Ishikawa (cell line): Measurements from ENCODE around the gene IFNG.

Experiments
- CEBPB ChIP-seq: IDR thresholded peaks from 2 replicates; pipeline ENCODE4 v1.6.1; 2012
- CREB1 ChIP-seq: IDR thresholded peaks from 2 replicates; pipeline ENCODE4 v1.6.1; 2012; ENCODE audit warnings: low read depth
- EGR1 ChIP-seq: IDR thresholded peaks from 2 replicates; pipeline ENCODE4 v1.6.1; 2012
- EP300 ChIP-seq: IDR thresholded peaks from 2 replicates; pipeline ENCODE4 v1.6.1; 2012; ENCODE audit warnings: borderline replicate concordance
- FOXM1 ChIP-seq: IDR thresholded peaks from 2 replicates; pipeline ENCODE4 v1.6.1; 2012; ENCODE audit warnings: low read depth, borderline replicate concordance
- MAX ChIP-seq: IDR thresholded peaks from 2 replicates; pipeline ENCODE4 v1.6.1; 2012
- NFIC ChIP-seq: IDR thresholded peaks from 2 replicates; pipeline ENCODE4 v1.6.1; 2012
- RAD21 ChIP-seq: IDR thresholded peaks from 2 replicates; pipeline ENCODE4 v1.6.1; 2012; ENCODE audit warnings: low read depth
- TAF1 ChIP-seq: IDR thresholded peaks from 2 replicates; pipeline ENCODE4 v1.6.1; 2012; ENCODE audit warnings: low read depth, mild to moderate bottlenecking
- TCF12 ChIP-seq: IDR thresholded peaks from 2 replicates; pipeline ENCODE4 v1.6.1; 2012; ENCODE audit warnings: low read depth
- TEAD4 ChIP-seq: IDR thresholded peaks from 2 replicates; pipeline ENCODE4 v1.6.1; 2012
- YY1 ChIP-seq: IDR thresholded peaks from 2 replicates; pipeline ENCODE4 v1.6.1; 2012; ENCODE audit warnings: low read depth
- ZBTB7A ChIP-seq: IDR thresholded peaks from 2 replicates; pipeline ENCODE4 v1.6.1; 2012; ENCODE audit warnings: low read depth
- TF ChIP-seq, protein P1 (sequence below): IDR thresholded peaks from 2 replicates; pipeline ENCODE4 v1.6.1; 2012
- TF ChIP-seq, protein P2 (sequence below): IDR thresholded peaks from 2 replicates; pipeline ENCODE4 v1.6.1; 2012; ENCODE audit warnings: low read depth, mild to moderate bottlenecking

Gene IFNG

GRCh38 chr12:68113644-68114043, 45.9 kb downstream of the IFNG start:
- TF ChIP-seq, protein P1, sequence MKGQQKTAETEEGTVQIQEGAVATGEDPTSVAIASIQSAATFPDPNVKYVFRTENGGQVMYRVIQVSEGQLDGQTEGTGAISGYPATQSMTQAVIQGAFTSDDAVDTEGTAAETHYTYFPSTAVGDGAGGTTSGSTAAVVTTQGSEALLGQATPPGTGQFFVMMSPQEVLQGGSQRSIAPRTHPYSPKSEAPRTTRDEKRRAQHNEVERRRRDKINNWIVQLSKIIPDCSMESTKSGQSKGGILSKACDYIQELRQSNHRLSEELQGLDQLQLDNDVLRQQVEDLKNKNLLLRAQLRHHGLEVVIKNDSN = no peak
- TF ChIP-seq FOXM1 (no peak), EP300 (no peak), MAX (no peak), YY1 (peak; percentile 59; the same call in 1 of the 2 replicates), RAD21 (peak; percentile 35), NFIC (no peak), TEAD4 (no peak), TCF12 (no peak), ZBTB7A (no peak)
- TF ChIP-seq, protein P2, sequence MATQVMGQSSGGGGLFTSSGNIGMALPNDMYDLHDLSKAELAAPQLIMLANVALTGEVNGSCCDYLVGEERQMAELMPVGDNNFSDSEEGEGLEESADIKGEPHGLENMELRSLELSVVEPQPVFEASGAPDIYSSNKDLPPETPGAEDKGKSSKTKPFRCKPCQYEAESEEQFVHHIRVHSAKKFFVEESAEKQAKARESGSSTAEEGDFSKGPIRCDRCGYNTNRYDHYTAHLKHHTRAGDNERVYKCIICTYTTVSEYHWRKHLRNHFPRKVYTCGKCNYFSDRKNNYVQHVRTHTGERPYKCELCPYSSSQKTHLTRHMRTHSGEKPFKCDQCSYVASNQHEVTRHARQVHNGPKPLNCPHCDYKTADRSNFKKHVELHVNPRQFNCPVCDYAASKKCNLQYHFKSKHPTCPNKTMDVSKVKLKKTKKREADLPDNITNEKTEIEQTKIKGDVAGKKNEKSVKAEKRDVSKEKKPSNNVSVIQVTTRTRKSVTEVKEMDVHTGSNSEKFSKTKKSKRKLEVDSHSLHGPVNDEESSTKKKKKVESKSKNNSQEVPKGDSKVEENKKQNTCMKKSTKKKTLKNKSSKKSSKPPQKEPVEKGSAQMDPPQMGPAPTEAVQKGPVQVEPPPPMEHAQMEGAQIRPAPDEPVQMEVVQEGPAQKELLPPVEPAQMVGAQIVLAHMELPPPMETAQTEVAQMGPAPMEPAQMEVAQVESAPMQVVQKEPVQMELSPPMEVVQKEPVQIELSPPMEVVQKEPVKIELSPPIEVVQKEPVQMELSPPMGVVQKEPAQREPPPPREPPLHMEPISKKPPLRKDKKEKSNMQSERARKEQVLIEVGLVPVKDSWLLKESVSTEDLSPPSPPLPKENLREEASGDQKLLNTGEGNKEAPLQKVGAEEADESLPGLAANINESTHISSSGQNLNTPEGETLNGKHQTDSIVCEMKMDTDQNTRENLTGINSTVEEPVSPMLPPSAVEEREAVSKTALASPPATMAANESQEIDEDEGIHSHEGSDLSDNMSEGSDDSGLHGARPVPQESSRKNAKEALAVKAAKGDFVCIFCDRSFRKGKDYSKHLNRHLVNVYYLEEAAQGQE = no peak

- no peak for TF ChIP-seq CEBPB
- no peak for TF ChIP-seq NFIC
- TF ChIP-seq FOXM1 = no peak
- TF ChIP-seq MAX = no peak
- no peak for TF ChIP-seq CREB1
- TF ChIP-seq RAD21 = no peak
- no peak for TF ChIP-seq ZBTB7A
- TF ChIP-seq EGR1 = no peak
- TF ChIP-seq YY1 = no peak
- TF ChIP-seq TCF12 = no peak
- TF ChIP-seq EP300 = no peak
- no peak for TF ChIP-seq TAF1
- TF ChIP-seq, protein P1 = no peak
- TF ChIP-seq TEAD4 = no peak
- TF ChIP-seq, protein P2 = no peak
Measured at GRCh38 chr12:68111995-68112394, 47.5 kb downstream of the IFNG start.

DNA sequence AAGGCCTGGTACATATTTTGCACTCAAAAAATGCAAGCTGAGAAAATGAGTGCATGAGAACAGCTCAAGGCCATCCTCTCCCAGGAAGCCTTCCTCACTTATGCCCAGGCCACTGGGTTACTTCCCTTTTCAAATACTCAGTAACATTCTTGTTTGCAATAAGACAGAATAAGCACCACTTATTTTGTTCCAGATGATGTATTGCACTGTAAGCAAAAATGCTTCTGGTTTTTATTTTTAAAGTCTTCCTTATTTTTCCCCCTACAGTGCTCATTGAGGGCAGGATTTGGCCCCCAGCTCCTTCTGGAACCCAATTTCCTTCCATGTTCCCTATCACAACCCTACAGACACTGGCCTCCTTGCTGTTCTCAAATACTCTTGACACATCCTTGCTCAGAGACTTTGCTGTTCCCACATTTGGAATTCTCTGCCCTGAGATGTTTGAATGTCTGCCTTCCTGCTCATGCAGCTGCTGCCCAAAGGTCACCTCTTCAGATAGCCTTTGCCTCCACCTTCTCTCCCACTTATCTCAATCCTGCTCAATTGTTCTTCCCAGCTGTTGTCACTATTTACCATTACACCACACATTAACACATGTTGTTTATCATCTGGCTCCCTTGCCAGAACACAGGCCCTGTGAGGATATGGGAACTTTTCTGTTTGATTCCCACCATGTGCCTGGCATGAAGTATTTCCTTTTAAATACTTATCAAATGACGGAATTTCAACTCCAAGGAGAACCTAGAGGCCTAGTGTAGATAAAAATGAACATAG, 49.9 kb downstream of the IFNG start:
- TF ChIP-seq EP300 (no peak), MAX (no peak), TCF12 (no peak), TEAD4 (no peak)
- TF ChIP-seq, protein P1 = no peak

DNA sequence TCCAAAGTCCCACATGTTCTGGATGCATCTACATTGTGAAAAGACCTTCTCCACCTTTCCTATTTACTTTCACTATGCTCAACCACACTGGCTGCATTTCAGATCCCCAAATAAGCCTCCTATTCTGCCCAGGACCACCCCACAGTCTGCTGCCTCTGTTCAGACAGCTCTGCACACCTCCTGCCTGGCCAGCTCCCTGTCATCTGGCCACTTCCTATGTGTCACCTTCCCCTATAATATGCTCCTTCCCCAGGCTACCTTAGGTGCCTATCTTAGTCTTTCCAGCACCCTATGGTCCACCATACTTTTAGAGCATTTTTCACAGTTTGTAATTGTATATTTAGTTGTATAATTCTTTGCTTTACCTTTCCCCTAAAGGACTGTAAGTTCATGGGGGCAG, 50.5 kb downstream of the IFNG start:
- TF ChIP-seq YY1 (no peak), MAX (no peak), CEBPB (no peak), FOXM1 (no peak), RAD21 (no peak), EGR1 (no peak), NFIC (no peak), ZBTB7A (no peak), TEAD4 (no peak)
- TF ChIP-seq, protein P1 = no peak
- TF ChIP-seq, protein P2 = no peak
